ENCODE results near the gene AHDC1.

The AHDC1 gene

DNA sequence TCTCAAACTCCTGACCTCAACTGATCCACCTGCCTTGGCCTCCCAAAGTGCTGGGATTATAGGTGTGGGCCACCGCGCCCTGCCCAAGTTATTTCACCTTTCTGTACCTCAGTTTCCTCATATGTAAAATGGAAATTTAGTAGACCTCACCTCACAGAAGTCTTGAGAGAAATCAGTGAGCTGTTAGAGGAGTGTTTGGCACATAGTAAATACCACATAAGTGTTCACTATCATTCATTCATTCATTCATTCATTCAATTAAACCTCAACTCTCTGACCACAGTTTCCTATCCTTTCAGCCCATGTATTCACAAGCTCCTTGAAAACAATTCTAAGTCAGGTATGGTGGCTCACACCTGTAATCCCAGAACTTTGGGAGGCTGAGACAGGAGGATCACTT lies 34.9 kb upstream of the AHDC1 start:
- no peak overlapping the region for H3K4me3 ChIP-seq (ENCODE audit: low read length)

DNA sequence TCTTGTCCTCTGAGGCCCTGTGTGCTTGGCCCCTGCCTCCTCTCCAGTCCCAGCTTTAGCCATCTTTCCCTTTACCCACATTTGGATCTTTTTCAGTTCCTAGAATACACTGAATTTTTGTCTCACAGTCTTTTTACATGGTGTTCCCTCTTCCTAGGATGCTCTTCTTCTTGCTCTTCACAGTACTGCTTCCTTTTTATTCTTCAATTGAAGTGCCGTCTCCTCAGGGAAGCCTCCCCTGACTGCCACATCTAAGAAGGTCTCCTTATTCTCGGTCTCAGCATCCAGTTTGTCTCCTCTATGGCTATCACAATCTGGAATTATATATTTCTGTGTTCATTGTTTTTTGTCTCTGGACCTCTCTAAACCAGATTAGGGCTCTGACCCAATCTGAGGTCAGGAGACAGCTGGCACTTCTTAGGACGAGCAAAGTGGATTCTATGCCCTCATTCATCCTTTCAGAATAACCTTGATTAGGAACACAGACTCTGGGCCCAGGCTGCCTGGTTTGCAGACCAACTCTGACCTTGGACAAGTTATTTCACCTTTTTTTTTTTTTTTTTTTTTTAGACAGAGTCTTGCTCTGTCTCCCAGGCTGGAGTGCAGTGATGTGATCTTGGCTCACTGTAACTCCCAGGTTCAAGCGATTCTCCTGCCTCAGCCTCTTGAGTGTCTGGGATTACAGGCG lies 34.2 kb upstream of the AHDC1 start:
- TF ChIP-seq, protein P1, sequence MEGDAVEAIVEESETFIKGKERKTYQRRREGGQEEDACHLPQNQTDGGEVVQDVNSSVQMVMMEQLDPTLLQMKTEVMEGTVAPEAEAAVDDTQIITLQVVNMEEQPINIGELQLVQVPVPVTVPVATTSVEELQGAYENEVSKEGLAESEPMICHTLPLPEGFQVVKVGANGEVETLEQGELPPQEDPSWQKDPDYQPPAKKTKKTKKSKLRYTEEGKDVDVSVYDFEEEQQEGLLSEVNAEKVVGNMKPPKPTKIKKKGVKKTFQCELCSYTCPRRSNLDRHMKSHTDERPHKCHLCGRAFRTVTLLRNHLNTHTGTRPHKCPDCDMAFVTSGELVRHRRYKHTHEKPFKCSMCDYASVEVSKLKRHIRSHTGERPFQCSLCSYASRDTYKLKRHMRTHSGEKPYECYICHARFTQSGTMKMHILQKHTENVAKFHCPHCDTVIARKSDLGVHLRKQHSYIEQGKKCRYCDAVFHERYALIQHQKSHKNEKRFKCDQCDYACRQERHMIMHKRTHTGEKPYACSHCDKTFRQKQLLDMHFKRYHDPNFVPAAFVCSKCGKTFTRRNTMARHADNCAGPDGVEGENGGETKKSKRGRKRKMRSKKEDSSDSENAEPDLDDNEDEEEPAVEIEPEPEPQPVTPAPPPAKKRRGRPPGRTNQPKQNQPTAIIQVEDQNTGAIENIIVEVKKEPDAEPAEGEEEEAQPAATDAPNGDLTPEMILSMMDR (conservative IDR thresholded peaks at IDR 0.05; ENCODE audit: low read depth, low read length): no peak

More for the DNA sequence above, 34.9 kb upstream of the AHDC1 start:
- DNase-seq (ENCODE audit: low read depth): no peak
- TF ChIP-seq, protein P1 (conservative IDR thresholded peaks at IDR 0.05; ENCODE audit: low read depth, low read length): no peak

DNA sequence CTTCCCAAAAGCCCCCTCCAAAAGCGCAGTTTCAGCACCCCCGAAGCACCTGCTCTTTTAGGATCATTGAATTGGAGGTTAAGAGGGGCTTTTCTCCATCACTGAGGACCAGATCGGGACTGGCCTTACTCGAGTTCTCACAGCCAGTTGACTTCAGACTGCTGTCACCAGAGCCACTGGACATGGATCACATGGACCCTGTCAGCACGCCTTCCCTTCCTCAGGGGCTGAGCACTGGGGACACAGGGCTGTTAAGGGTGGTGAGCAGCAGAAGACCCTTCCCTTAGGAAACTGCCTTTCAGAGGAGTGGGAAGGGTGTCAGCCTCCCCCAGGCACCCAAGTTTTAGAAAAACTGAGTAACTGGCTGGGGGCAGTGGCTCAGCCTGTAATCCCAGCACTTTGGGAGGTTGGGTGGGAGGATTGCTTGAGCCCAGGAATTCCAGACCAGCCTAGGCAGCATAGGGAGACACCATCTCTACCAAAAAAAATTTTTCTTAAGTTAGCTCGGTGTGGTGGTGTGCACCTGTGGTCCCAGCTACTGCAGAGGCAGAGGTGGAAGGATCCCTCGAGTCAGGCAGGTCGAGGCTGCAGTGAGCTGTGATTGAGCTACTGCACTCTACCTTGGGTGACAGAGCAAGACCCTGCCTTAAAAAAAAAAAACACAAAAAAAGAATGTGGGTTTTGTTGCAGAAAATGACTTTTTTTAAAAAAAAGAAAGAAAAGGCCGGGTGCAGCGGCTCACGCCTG lies 31.6 kb upstream of the AHDC1 start:
- no peak for DNase-seq (ENCODE audit: low read depth)
- no peak overlapping the region for H3K4me3 ChIP-seq (ENCODE audit: low read length)
- TF ChIP-seq, protein P1 (conservative IDR thresholded peaks at IDR 0.05; ENCODE audit: low read depth, low read length): no peak

More for the DNA sequence above, 34.2 kb upstream of the AHDC1 start:
- no peak overlapping the region for H3K4me3 ChIP-seq (ENCODE audit: low read length)
- DNase-seq (ENCODE audit: low read depth): no peak

DNA sequence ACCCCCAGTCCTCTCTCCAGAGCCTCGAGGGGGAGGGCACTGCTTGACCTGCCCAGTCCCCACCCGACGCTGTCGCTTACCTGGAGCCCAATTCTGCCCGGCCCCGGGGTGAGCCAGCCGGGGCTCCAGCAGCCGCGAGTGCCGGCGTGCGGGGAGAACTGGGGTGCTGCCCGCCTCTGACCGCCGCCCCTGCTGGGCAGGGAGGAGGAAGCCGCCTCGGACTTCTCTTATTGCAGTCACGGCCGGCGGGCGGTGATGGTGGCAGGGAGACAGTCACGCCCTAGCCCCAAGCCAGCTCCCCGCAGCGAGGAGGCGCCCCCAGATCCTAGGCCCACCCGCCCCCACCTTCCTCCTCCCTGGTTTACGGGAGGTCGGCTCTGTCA lies 31.0 kb upstream of the AHDC1 start, which contains the start of gene FGR:
FGR (minus strand) TSS at position 201 of the 383 bp plus-strand sequence. CDS start 11,269 bp downstream, outside the sequence.
- TF ChIP-seq, protein P1 (conservative IDR thresholded peaks at IDR 0.05; ENCODE audit: low read depth, low read length): no peak
- peak within 1 kb of the TSS; percentile 26 for H3K4me3 ChIP-seq (ENCODE audit: low read length)
- no peak for DNase-seq (ENCODE audit: low read depth)

DNA sequence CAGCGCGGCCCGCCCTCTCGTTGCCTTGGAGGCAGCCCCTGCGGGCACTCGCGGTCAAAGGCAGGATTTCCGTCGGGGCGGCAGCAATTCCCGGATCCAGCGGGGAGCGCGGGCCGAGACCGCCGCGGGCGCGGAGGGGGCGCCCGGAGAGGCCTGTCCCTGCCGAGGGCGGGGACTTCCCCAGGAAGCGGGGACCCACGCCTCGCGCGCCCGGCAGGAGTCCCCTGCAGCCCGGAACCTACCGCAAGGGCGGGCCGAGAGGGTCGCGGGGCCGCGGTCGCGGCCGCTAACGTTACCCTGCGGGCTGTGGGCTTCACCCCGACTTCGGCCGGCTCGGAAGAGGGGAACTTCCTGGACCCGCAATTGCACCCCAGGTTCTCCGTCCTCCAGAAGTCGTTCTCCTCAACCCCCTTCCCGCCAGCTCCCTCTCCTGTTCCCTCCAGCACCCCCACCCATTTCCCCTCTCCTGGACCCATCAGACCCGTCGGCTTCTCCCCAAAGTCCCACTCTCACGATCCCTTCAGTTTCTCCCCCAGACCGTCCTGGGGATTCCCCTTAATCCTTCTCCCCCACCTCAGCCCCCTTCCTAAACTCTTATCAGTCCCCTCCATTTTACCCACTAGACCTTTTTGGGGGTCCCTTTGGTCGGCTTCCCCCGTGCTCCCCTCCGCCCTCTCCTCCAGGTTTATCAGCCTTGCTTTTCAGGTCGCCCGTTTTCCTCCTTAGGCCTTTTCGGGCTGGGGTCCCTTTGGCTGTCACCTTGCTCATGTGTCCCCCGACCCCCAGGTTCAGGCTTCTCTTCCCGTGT lies 30.4 kb upstream of the AHDC1 start:
- TF ChIP-seq, protein P1 (conservative IDR thresholded peaks at IDR 0.05; ENCODE audit: low read depth, low read length): no peak
- peak overlapping the region; percentile 26 for H3K4me3 ChIP-seq (ENCODE audit: low read length)
- no peak for DNase-seq (ENCODE audit: low read depth)

DNA sequence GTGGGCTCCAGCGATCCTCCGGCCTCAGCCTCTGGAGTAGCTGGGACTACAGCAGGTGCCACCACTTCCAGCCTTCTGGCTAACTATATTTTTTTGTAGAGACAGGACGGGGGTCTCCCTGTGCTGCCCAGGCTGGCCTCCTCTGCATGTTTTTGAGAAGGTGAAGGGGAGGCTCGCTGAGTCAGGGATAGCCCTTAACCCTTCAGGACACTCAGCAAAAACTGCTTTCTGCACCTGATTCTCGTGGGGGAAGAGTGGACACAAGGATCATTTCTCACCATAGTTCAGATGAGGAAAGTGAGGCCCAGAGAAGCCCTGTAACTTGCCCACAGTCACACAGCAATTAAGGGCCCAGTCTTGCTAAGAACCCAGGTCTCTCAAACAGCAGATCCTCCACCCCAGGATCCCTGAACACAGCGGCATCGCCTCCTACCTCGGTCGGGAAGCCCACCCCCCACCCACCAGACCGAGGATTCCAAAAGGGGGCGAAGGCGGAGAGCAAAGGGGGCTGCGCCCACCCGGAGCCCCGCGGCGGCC lies 29.8 kb upstream of the AHDC1 start:
- no peak for DNase-seq (ENCODE audit: low read depth)
- TF ChIP-seq, protein P1 (conservative IDR thresholded peaks at IDR 0.05; ENCODE audit: low read depth, low read length): no peak
- H3K4me3 ChIP-seq (ENCODE audit: low read length): peak overlapping the region; percentile 19
